ENCODE data around the gene CDADC1.
A peak's percentile ranks its signal among the peaks of the same experiment; 100 is the strongest.

CDADC1 gene

GRCh38 chr13:49295244-49295643 is 47.5 kb downstream of the CDADC1 start:
- DNase-seq (ENCODE audit: low spot score), result no peak

GRCh38 chr13:49296659-49297058 is 48.9 kb downstream of the CDADC1 start:
- no peak for DNase-seq (ENCODE audit: low spot score)

GRCh38 chr13:49297338-49297737 is 49.6 kb downstream of the CDADC1 start:
- no peak for DNase-seq (ENCODE audit: low spot score)

GRCh38 chr13:49298416-49298815 is 50.7 kb downstream of the CDADC1 start:
- no peak for DNase-seq (ENCODE audit: low spot score)

- no peak for DNase-seq (ENCODE audit: low spot score)
Measured at GRCh38 chr13:49298903-49299605, 51.3 kb downstream of the CDADC1 start.

- DNase-seq (ENCODE audit: low spot score), result no peak
Measured at GRCh38 chr13:49300276-49300675, 52.6 kb downstream of the CDADC1 start.

- DNase-seq (ENCODE audit: low spot score), result peak; percentile 82
Measured at GRCh38 chr13:49300739-49301589, 53.2 kb downstream of the CDADC1 start.

GRCh38 chr13:49302222-49302621 is 54.5 kb downstream of the CDADC1 start:
- DNase-seq (ENCODE audit: low spot score), result no peak

GRCh38 chr13:49302817-49303216 is 55.1 kb downstream of the CDADC1 start:
- no peak for DNase-seq (ENCODE audit: low spot score)

- no peak for DNase-seq (ENCODE audit: low spot score)
Measured at GRCh38 chr13:49303533-49304252, 56.0 kb downstream of the CDADC1 start.

- DNase-seq (ENCODE audit: low spot score), result no peak
Measured at GRCh38 chr13:49304356-49304755, 56.6 kb downstream of the CDADC1 start.

- DNase-seq (ENCODE audit: low spot score), result no peak
Measured at GRCh38 chr13:49304763-49305700, 57.3 kb downstream of the CDADC1 start.

GRCh38 chr13:49305792-49306425 is 58.2 kb downstream of the CDADC1 start:
- DNase-seq (ENCODE audit: low spot score), result no peak

GRCh38 chr13:49307365-49307764 is 59.6 kb downstream of the CDADC1 start:
- DNase-seq (ENCODE audit: low spot score), result no peak

GRCh38 chr13:49308097-49308875 is 60.6 kb downstream of the CDADC1 start:
- DNase-seq (ENCODE audit: low spot score), result peak; percentile 85

GRCh38 chr13:49308921-49309408 is 61.2 kb downstream of the CDADC1 start:
- no peak for DNase-seq (ENCODE audit: low spot score)

GRCh38 chr13:49310251-49310650 is 62.5 kb downstream of the CDADC1 start:
- no peak for DNase-seq (ENCODE audit: low spot score)

- no peak for DNase-seq (ENCODE audit: low spot score)
Measured at GRCh38 chr13:49311816-49312215, 64.1 kb downstream of the CDADC1 start.

GRCh38 chr13:49314344-49314882 is 66.7 kb downstream of the CDADC1 start:
- DNase-seq (ENCODE audit: low spot score), result no peak

GRCh38 chr13:49315036-49315565 is 67.4 kb downstream of the CDADC1 start:
- DNase-seq (ENCODE audit: low spot score), result no peak

Data from AG20443 (cell line).